HPDE6-E6E7 (cell line): Measurements from ENCODE around the gene PDK4.

Source experiments
- DNase-seq: peaks from one replicate; pipeline ENCODE4 v3.0.0; 2011; ENCODE audit warnings: missing footprints; ENCODE audit errors: extremely low spot score

PDK4 gene

GRCh38 chr7:95596198-95597063 is at the start of gene PDK4:
PDK4 (minus strand) TSS chr7:95596516; CDS start chr7:95596293, 223 bp downstream.
- DNase-seq = peak; percentile 21

GRCh38 chr7:95642173-95642572 is 45.9 kb upstream of the PDK4 start:
- DNase-seq = no peak

- DNase-seq = peak; percentile 26
Observed at GRCh38 chr7:95636140-95636940, 40.0 kb upstream of the PDK4 start.

GRCh38 chr7:95632609-95633008 is 36.3 kb upstream of the PDK4 start:
- DNase-seq = no peak

- DNase-seq = no peak
Observed at GRCh38 chr7:95631527-95631926, 35.2 kb upstream of the PDK4 start.

- no peak for DNase-seq
Observed at GRCh38 chr7:95630702-95631458, 34.6 kb upstream of the PDK4 start.

- DNase-seq = no peak
Observed at GRCh38 chr7:95628831-95629439, 32.6 kb upstream of the PDK4 start.

GRCh38 chr7:95623788-95624187 is 27.5 kb upstream of the PDK4 start:
- DNase-seq = no peak

GRCh38 chr7:95622859-95623258 is 26.5 kb upstream of the PDK4 start:
- no peak for DNase-seq

- no peak for DNase-seq
Observed at GRCh38 chr7:95622001-95622549, 25.8 kb upstream of the PDK4 start.

GRCh38 chr7:95621404-95621803 is 25.1 kb upstream of the PDK4 start:
- no peak for DNase-seq

- no peak for DNase-seq
Observed at GRCh38 chr7:95620631-95621030, 24.3 kb upstream of the PDK4 start.

GRCh38 chr7:95619921-95620320 is 23.6 kb upstream of the PDK4 start:
- no peak for DNase-seq

- DNase-seq = no peak
Observed at GRCh38 chr7:95619517-95619916, 23.2 kb upstream of the PDK4 start.

GRCh38 chr7:95614442-95614940 is 18.2 kb upstream of the PDK4 start:
- DNase-seq = no peak

GRCh38 chr7:95611224-95611623 is 14.9 kb upstream of the PDK4 start:
- no peak for DNase-seq

GRCh38 chr7:95609277-95609971 is 13.1 kb upstream of the PDK4 start:
- DNase-seq = no peak

- DNase-seq = peak; percentile 87
Observed at GRCh38 chr7:95608359-95609173, 12.2 kb upstream of the PDK4 start.

- no peak for DNase-seq
Observed at GRCh38 chr7:95607561-95607960, 11.2 kb upstream of the PDK4 start.

- no peak for DNase-seq
Observed at GRCh38 chr7:95605275-95605674, 9.0 kb upstream of the PDK4 start.
